Transverse colon (tissue), 4 donors: Measurements from ENCODE around the gene ESAM. TPM values are rescaled to one million over a fixed set of nuclear protein-coding genes. Genes with fewer than 3 reads are reported as not detected.
A peak's percentile ranks its signal among the peaks of the same experiment; 100 is the strongest.
"Not testable (repeated sequence)": the region's sequence is repeated elsewhere in the genome, so short reads cannot be mapped to it uniquely, and the experiment has no call there.

Experiments
- DNase-seq: peaks from one replicate; pipeline ENCODE4 v3.0.0-alpha.2; 2019
- H3K27ac ChIP-seq, 4 donors: fragments of 200-600 bp; sonication (generic); 2 replicates each; pipeline ENCODE4 v1.5.1; 2016 to 2018; ENCODE audit warnings: inconsistent platforms in 4 of 4
- H3K27me3 ChIP-seq: fragments of 200-600 bp; sonication (generic); 2 replicates; pipeline ENCODE4 v1.5.1; 2017; ENCODE audit warnings: inconsistent platforms
- H3K36me3 ChIP-seq, 4 donors: fragments of 200-600 bp; sonication (generic); 2 replicates each; pipeline ENCODE4 v1.5.1; 2017 to 2019; ENCODE audit warnings: inconsistent platforms in 4 of 4
- H3K4me1 ChIP-seq, 4 donors: fragments of 200-600 bp; sonication (generic); 2 replicates each; pipeline ENCODE4 v1.5.1; 2017 to 2020; ENCODE audit warnings: inconsistent platforms in 4 of 4
- H3K4me3 ChIP-seq, 4 donors: fragments of 200-600 bp; sonication (generic); 1 replicate in 1 of 4; 2 replicates in 3 of 4; pipeline versions ENCODE4 v1.5.1 to v1.6.1; 2017 to 2019; ENCODE audit warnings: inconsistent platforms in 4 of 4
- H3K9me3 ChIP-seq, 2 donors: fragments of 200-600 bp; sonication (generic); 2 replicates each; pipeline ENCODE4 v1.5.1; 2017 to 2019; ENCODE audit warnings: inconsistent platforms in 2 of 2
- CTCF ChIP-seq, 5 experiments: fragments of 200-600 bp in 3 of 5; fragments of 450-650 bp in 2 of 5; sonication (generic) in 3 of 5; IDR thresholded peaks; 1 replicate in 2 of 5; 2 replicates in 3 of 5; pipeline ENCODE4 v1.5.1; 2016 to 2017; ENCODE audit warnings: antibody characterized with exemption in 5 of 5, inconsistent platforms in 3 of 5, mild to moderate bottlenecking in 2 of 5, moderate library complexity in 1 of 5
- EP300 ChIP-seq: sonication (generic); formaldehyde crosslinking; IDR thresholded peaks from one replicate; pipeline ENCODE4 v1.6.1; 2017; ENCODE audit warnings: antibody characterized with exemption, low read depth
- POLR2A ChIP-seq: fragments of 450-650 bp; IDR thresholded peaks from one replicate; pipeline ENCODE4 v1.6.1; 2016; ENCODE audit warnings: antibody characterized with exemption, mild to moderate bottlenecking, moderate library complexity
- POLR2AphosphoS5 ChIP-seq, 3 donors: sonication (generic); formaldehyde crosslinking; IDR thresholded peaks; one replicate each; pipeline ENCODE4 v1.6.1; 2016; ENCODE audit warnings: antibody characterized with exemption in 3 of 3
- WGBS, 2 donors: methylation state at CpG; one replicate each; pipeline ENCODE4 v1.1.5; 2018; ENCODE audit warnings: low coverage in 1 of 2; 5-methylcytosine and 5-hydroxymethylcytosine counted together
- in situ Hi-C, 4 donors: fragments of 200-750 bp; cut with MboI; loops; one replicate each; pipeline versions ENCODE4 v1.15.0 to v1.15.1; 2017; ENCODE audit warnings: low sequenced_read_pairs in 3 of 4, low pct_ligation_motif_present in 1 of 4, low pct_unique_long_range_greater_than_20kb in 1 of 4
- intact Hi-C: fragments of 100-400 bp; cut with DNase I; formaldehyde crosslinking; loops from one replicate; pipeline ENCODE4 v1.15.1; 2023; ENCODE audit warnings: low total_unique reads
- total RNA-seq, 4 donors: library from RNA; depleted of rRNA; stranded (reverse); fragments of >200 nt; gene quantifications; one replicate each; pipeline ENCODE4 v1.1.0, GENCODE V29; 2016

The ESAM gene
- total RNA-seq, 4 donors from 2014 or later, result 5.8 to 10.1 (median 6.5) TPM

DNA sequence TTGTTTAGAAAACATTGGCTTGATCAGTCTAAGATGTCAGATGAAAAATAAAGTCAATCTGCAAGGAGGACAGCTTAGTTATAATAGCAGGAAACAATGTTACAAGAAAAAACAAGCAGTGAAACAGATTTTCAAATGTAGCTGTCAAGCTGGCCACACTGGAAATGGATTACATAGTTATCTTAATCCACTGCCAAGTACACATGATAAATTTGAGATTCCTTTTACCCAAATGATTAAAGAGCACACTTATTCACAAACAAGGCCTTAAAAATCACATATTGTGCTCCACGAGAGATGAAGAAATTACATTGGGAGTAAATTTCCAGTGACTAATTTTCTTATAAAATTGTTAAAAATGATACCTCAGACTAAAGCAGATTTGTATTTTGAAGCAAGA lies 17.5 kb upstream of the ESAM start:
- no peak for TF ChIP-seq POLR2A
- TF ChIP-seq CTCF (IDR thresholded peaks at IDR 0.05), result no peak
- TF ChIP-seq POLR2AphosphoS5 (IDR thresholded peaks at IDR 0.05), result no peak
- no peak for TF ChIP-seq EP300
- no peaks in the 10 kb centered on the region for H3K27me3 ChIP-seq
- WGBS, 2 donors, result 77 to 83% methylated on average over 1 of the region's 1 CpG
- H3K4me3 ChIP-seq, result no peak overlapping the region
- in situ Hi-C loops, result no loop called here
- no peaks in the 10 kb centered on the region for H3K9me3 ChIP-seq
- H3K4me1 ChIP-seq, result peaks cover 0 to 4% (median 0%) of the 10 kb centered on the region in 4 donors
- no peak for DNase-seq
- intact Hi-C loops, result no loop called here
- no peak overlapping the region for H3K27ac ChIP-seq
- H3K36me3 ChIP-seq, result no peaks in the 10 kb centered on the region

DNA sequence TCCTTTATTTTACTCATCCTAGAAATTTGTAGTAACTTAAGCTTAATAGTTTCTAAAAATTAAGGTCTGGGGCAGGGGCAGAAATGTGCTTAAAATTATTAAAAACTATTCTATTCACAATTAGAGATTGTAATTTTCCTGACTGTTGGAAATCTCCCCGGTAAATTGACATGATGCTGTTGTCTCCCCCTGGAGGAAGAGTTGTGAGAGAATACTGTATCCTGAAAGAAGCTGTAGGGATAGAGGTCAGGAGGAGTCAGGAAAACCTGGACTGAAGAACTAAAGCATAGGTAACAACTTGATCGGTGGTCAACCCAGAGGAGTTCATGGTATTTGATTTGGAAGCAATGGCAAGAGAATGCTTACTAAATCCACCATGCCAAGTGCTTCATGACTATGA lies 16.2 kb upstream of the ESAM start:
- Histone ChIP-seq H3K27me3 (no peaks in the 10 kb centered on the region), H3K4me3 (no peak overlapping the region), H3K27ac (no peak overlapping the region), H3K9me3 (no peaks in the 10 kb centered on the region), H3K36me3 (no peaks in the 10 kb centered on the region), H3K4me1 (no peaks in the 10 kb centered on the region)
- no peak for DNase-seq
- no peak for TF ChIP-seq POLR2A
- peak in 4 of 5 experiments; percentile 12 to 38 (median 20) for TF ChIP-seq CTCF (IDR thresholded peaks at IDR 0.05)
- no peak for TF ChIP-seq POLR2AphosphoS5 (IDR thresholded peaks at IDR 0.05)
- no peak for TF ChIP-seq EP300
- in situ Hi-C loops (no loop called here), intact Hi-C loops (no loop called here)
- 66 to 68% methylated on average over 2 of the region's 2 CpGs for WGBS, 2 donors

DNA sequence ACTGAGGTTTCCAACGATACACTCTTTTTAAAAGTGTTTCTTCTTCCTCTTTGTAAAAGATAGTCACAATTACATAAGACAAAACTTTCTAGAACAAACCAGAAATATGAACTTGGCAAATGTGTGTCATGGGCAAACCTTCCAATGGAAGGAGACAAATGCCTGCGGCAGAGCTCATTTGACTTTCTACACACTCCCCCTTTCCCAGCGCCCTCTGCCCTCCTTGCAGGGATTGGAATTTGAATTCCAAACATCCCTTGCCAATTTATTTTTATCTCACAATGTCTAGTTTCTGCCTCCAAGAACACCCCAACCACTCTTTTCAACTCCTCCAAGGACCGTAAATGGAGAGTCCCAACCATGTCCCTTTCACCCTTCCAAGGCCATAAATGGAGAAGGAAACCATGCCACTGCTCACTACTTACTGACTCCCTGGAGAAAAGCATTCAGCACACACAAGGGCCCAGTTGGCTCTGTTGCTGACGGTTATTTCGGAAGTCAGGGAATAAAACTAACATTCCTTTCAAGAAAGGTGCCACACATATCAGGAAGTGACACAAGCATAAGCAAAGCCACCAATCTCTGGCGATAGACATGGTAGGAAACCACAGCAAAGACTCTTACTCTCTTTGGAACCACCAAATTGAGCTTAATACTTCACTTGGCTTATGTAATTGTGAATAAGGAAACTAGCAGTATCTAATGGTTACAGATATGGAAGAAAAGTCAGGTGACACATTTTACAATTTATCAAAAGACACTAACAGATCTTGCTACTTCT lies 15.0 kb upstream of the ESAM start:
- H3K36me3 ChIP-seq, result peaks cover 0 to 3% (median 0%) of the 10 kb centered on the region in 4 donors
- intact Hi-C loops (no loop called here), in situ Hi-C loops (no loop called here)
- no peak for DNase-seq
- TF ChIP-seq POLR2A (no peak), CTCF (IDR thresholded peaks at IDR 0.05) (no peak), POLR2AphosphoS5 (IDR thresholded peaks at IDR 0.05) (no peak), EP300 (no peak)
- H3K4me3 ChIP-seq, result no peak overlapping the region
- H3K4me1 ChIP-seq, result no peaks in the 10 kb centered on the region
- H3K9me3 ChIP-seq, result no peaks in the 10 kb centered on the region
- no peak overlapping the region for H3K27ac ChIP-seq
- H3K27me3 ChIP-seq, result no peaks in the 10 kb centered on the region
- 93 to 98% methylated on average over 4 to 7 of the region's 7 CpGs for WGBS, 2 donors

DNA sequence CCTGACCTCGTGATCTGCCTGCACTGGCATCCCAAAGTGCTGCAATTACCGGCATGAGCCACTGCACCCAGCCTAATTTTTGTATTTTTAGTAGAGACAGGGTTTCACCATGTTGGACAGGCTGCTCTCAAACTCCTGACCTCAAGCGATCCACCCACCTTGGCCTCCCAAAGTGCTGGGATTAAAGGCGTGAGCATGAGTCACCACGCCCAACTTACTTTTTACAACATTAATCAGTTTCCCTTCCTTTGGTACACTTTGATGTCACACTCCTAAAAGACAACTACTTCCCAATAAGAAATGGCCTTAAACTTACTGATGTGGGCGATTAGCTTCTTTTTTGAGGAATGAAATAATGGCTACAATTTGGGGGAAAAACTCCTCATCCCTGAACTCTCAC lies 8.9 kb upstream of the ESAM start:
- Histone ChIP-seq H3K36me3 (peaks cover 0 to 17% (median 0%) of the 10 kb centered on the region in 4 donors), H3K4me1 (peaks cover 0 to 11% (median 3%) of the 10 kb centered on the region in 4 donors)
- WGBS, 2 donors, result 92 to 94% methylated on average over 6 of the region's 6 CpGs
- H3K9me3 ChIP-seq, H3K27ac ChIP-seq, DNase-seq, H3K4me3 ChIP-seq, H3K27me3 ChIP-seq, intact Hi-C loops: not testable (repeated sequence)
- in situ Hi-C loops, result loop anchor here in 1 of 4 donors (25.0 kb wide), 1 partner anchor 109 kb away; the partner anchor contains the start of genes SIAE and SPA17
